SJCRH30 (cell line): ENCODE results near the gene MCF2L. TPM values are rescaled to one million over a fixed set of nuclear protein-coding genes. Genes with fewer than 3 reads are reported as not detected.

ENCODE experiments used
- DNase-seq, 2 experiments: peaks; one replicate each; pipeline ENCODE4 v3.0.0-alpha.2; 2015 to 2020
- H3K27ac ChIP-seq: fragments of 250-450 bp; sonication (Bioruptor Pico); 2 replicates; pipeline ENCODE4 v1.5.1; 2020; ENCODE audit warnings: mild to moderate bottlenecking, moderate library complexity
- H3K27me3 ChIP-seq: fragments of 250-450 bp; sonication (Bioruptor Pico); 2 replicates; pipeline ENCODE4 v1.5.1; 2020; ENCODE audit warnings: mild to moderate bottlenecking, moderate library complexity
- H3K36me3 ChIP-seq: fragments of 250-450 bp; sonication (Bioruptor Pico); 2 replicates; pipeline ENCODE4 v1.5.1; 2020; ENCODE audit warnings: mild to moderate bottlenecking, moderate library complexity
- H3K4me1 ChIP-seq: fragments of 250-450 bp; sonication (Bioruptor Pico); 2 replicates; pipeline ENCODE4 v1.5.1; 2020; ENCODE audit warnings: mild to moderate bottlenecking, moderate library complexity
- H3K4me3 ChIP-seq: fragments of 250-450 bp; sonication (Bioruptor Pico); 2 replicates; pipeline ENCODE4 v1.5.1; 2020; ENCODE audit warnings: mild to moderate bottlenecking, moderate library complexity
- H3K9me3 ChIP-seq: fragments of 250-450 bp; sonication (Bioruptor Pico); replicated peaks from 2 replicates; pipeline ENCODE4 v1.5.1; 2020; ENCODE audit warnings: mild to moderate bottlenecking, moderate library complexity
- total RNA-seq: library from RNA; depleted of rRNA; stranded (reverse); fragments of >200 nt; shearing (Covaris generic); gene quantifications from 2 replicates; pipeline ENCODE4 v1.2.3, GENCODE V29; 2014; rRNA removed

The MCF2L gene, protein sequence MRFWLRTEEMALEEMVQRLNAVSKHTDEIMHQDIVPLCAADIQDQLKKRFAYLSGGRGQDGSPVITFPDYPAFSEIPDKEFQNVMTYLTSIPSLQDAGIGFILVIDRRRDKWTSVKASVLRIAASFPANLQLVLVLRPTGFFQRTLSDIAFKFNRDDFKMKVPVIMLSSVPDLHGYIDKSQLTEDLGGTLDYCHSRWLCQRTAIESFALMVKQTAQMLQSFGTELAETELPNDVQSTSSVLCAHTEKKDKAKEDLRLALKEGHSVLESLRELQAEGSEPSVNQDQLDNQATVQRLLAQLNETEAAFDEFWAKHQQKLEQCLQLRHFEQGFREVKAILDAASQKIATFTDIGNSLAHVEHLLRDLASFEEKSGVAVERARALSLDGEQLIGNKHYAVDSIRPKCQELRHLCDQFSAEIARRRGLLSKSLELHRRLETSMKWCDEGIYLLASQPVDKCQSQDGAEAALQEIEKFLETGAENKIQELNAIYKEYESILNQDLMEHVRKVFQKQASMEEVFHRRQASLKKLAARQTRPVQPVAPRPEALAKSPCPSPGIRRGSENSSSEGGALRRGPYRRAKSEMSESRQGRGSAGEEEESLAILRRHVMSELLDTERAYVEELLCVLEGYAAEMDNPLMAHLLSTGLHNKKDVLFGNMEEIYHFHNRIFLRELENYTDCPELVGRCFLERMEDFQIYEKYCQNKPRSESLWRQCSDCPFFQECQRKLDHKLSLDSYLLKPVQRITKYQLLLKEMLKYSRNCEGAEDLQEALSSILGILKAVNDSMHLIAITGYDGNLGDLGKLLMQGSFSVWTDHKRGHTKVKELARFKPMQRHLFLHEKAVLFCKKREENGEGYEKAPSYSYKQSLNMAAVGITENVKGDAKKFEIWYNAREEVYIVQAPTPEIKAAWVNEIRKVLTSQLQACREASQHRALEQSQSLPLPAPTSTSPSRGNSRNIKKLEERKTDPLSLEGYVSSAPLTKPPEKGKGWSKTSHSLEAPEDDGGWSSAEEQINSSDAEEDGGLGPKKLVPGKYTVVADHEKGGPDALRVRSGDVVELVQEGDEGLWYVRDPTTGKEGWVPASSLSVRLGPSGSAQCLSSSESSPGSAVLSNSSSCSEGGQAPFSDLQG
- total RNA-seq, result 4.4 and 4.6 TPM in 2 replicates

DNA sequence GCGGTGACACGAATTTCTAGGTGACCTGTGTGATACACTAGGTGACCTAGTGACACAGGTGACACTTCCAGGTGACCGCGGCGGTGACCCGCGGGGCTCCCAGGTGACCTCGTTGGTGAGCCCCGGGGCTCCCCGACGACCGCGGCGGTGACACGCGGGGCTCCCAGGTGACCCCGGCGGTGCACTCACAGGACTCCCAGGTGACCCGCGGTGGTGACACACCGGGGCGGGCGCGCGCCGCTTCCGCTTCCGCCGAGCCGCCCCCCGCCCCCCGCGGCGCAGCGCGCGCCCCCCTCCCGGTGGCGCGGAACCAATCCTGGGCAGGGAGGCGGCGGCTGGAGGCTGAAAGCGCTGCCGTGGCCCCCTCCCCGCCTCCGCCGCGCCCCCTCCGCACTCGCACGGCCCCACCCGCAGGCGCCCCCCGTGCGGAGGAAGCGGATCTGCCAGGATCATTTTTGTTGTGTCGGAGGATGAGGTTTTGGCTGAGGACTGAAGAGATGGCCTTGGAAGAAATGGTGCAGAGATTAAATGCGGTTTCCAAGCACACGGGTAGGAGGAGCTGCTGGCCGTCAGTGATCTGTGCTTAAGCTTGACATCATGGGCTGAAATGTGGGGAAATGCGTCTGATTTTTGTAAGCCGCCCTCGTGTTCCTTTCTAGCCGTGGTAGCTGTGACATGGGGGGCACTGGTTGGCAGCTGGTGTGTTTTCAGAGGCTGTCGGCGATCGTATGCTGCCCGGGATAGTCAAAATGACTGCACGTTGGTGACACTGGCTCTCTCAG, at the start of gene MCF2L:
MCF2L (plus strand) TSS at position 305 of the 782 bp plus-strand sequence; CDS start at position 471, 166 bp downstream.
- H3K9me3 ChIP-seq, result no peaks in the 10 kb centered on the region; the same call in 1 of the 2 replicates
- no peak within 1 kb of the TSS for H3K27ac ChIP-seq
- peak in 1 of 2 experiments; percentile 46 for DNase-seq
- peaks cover 12% of the 10 kb centered on the region; the same call in 1 of the 2 replicates for H3K4me1 ChIP-seq
- H3K36me3 ChIP-seq, result no peaks in the 10 kb centered on the region
- H3K27me3 ChIP-seq, result peaks cover 12% of the 10 kb centered on the region
- peak within 1 kb of the TSS; percentile 46 for H3K4me3 ChIP-seq

DNA sequence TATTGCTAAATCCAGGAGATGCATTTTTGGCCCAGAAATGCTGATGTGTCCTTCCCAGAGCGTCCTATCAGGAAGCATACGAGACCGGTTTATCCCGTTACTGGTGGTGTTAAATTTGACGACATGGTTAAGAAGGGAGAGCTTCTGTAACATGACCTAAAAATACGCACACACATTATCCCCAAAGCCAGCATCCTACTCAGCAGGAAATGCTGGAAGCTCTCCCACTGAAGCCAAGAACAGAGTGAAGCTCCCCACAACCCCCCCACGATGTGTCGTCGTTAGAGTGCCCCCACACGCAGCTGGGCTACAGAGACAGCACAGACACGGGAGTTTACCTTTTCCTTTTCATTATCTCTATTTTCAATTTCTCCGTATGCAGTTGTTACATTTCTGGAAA, 45.1 kb upstream of the MCF2L start:
- Histone ChIP-seq H3K27ac (no peak overlapping the region), H3K9me3 (no peaks in the 10 kb centered on the region), H3K36me3 (no peaks in the 10 kb centered on the region), H3K4me1 (no peaks in the 10 kb centered on the region; the same call in 1 of the 2 replicates), H3K27me3 (peaks cover 4% of the 10 kb centered on the region; the same call in 1 of the 2 replicates), H3K4me3 (no peak overlapping the region)
- DNase-seq, result no peak

DNA sequence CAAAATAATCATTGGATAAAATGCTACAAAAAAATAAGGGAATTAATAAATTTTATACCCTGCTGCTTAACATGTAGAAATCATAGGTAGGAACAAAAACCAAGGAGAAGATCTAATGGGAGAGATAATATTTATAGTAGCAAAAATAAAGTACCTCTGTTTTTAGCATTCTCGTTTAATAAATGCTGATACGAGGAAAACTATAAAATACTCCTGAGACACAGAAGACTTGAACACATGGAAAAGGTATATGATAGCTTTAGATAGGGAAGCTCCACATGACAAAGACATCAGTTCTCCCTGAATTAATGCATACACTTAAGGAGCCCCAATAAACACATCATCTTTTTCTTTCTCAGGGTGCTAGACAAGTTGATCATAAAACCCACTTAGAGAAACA, 44.6 kb upstream of the MCF2L start:
- H3K4me3 ChIP-seq, result no peak overlapping the region

DNA sequence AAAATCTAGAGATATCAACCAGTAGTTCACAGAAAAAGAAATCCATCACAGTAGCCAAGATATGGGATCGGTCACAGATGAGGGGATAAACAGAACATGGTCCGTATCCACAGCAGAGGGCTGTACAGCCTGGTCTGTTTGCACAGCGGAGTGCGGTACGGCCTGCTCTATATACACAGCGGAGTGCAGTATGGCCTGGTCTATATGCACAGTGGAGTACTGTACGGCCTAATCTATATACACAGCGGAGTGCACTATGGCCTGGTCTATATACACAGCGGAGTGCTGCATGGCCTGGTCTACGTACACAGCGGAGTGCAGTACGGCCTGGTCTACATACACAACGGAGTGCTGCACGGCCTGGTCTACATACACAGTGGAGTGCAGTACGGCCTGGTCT, 43.0 kb upstream of the MCF2L start:
- Histone ChIP-seq H3K36me3 (no peaks in the 10 kb centered on the region), H3K4me3 (no peak overlapping the region), H3K27me3 (peaks cover 4% of the 10 kb centered on the region; the same call in 1 of the 2 replicates), H3K4me1 (peaks cover 10% of the 10 kb centered on the region), H3K27ac (no peak overlapping the region), H3K9me3 (no peaks in the 10 kb centered on the region)
- no peak for DNase-seq

More for the DNA sequence above, 44.6 kb upstream of the MCF2L start:
- Histone ChIP-seq H3K27me3 (peaks cover 4% of the 10 kb centered on the region; the same call in 1 of the 2 replicates), H3K27ac (no peak overlapping the region), H3K9me3 (no peaks in the 10 kb centered on the region), H3K4me1 (peaks cover 3% of the 10 kb centered on the region), H3K36me3 (no peaks in the 10 kb centered on the region)
- no peak for DNase-seq

DNA sequence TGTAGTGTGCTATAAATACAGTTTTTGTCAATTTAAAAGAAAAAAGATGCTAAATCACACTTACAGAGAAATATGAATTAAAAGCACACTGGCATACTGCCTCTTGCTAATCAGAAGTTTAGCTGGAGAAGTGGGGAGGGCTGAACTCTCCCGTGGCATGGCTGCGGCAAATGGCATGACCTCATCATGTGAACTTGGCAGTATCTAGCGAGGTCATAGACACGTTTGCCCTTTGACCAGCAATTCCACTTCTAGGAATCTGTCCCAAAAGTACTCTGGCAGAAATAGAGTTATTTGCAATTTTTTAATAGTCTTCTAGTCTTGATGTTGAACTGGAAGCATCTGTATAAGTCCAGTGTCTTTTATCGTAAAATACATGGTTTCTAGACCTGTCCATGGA, 42.0 kb upstream of the MCF2L start:
- Histone ChIP-seq H3K27me3 (peaks cover 4% of the 10 kb centered on the region; the same call in 1 of the 2 replicates), H3K9me3 (no peaks in the 10 kb centered on the region), H3K27ac (no peak overlapping the region), H3K4me1 (peaks cover 19% of the 10 kb centered on the region), H3K4me3 (no peak overlapping the region), H3K36me3 (no peaks in the 10 kb centered on the region)
- no peak for DNase-seq

DNA sequence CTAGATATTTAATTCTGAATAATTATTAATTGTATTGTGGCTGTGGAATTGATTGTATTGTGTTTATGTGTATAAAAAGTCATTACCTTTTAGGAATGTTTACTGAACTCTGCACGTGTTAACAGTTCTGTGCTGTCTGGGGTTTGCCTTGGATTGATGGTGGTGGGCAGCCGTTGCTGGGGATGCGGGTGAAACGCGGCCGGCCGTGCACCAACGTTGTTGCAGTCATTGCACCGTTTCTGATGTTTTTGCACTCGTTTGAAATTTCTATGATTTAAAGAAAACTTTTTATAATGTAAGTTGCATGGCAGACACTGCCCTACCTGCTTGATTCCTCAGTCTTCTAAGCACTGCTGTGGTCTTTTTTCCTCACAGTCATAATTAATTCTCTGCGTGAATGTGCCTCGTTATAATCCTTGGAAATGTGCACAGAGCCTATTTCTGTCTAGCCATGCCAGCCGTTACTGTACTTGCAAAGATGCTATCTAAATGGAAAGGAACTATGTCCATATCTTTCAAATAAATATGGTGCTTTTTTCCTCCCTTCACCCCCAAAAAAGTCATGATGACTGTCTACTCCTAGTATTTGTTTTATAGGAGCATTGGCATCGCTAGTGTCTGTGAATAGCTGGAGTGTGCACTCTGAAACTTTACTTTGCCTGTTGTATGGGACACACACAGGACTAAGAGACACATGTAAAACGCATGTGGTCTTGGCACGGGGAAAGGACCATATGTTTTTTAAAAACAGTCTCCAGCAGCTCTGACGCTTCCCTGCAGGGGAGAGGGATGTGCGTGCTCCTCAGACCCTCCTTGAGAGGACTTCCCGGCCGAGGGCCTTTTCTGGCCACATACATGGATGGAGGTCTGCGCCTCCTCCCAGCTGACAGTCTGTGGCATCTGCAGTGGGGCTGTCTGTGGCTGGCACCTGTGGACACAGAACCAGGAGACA, 40.7 kb upstream of the MCF2L start:
- Histone ChIP-seq H3K9me3 (no peaks in the 10 kb centered on the region), H3K27me3 (peaks cover 4% of the 10 kb centered on the region; the same call in 1 of the 2 replicates), H3K4me1 (peaks cover 19% of the 10 kb centered on the region), H3K4me3 (no peak overlapping the region), H3K27ac (no peak overlapping the region), H3K36me3 (no peaks in the 10 kb centered on the region)
- DNase-seq, result no peak

DNA sequence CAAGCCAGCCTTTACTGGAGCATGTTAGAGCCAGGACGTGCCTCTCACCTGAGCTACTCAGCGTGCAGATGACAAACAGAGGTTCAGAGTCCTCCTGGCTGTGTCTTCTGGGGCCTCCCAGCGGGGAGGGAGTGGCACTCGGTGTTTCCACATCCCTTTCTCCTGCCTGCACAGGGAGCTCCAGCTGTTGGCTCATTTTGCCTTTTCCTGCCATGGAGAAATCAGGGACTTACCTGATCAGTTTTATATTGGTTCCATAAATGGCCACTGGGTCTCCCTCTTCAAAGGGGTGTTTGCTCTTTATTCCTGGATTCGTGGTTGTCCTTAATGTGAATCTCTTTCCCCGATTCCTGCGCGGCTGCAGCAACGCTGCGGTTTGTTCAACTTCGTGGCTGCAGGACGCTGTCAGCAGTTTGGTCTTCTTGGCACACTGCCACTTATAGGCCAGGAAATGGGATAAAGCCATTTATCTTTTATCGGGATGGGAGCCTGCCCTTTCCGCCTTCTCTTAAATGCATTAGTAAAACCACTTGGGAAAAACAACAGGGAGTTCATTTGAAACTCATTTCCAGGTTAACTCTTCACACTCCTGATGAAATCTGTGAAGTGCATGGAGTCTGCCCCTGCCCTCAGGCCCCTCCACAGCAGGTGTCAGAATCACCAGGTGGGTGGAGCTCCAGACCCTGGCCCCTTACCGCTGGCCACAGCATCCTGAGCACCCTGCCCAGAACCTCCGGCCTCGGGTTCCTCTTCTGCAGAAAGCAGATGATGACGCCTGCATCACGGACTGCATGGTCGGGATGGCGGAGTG, 39.8 kb upstream of the MCF2L start:
- no peak overlapping the region for H3K4me3 ChIP-seq
- peaks cover 19% of the 10 kb centered on the region for H3K4me1 ChIP-seq
- H3K27me3 ChIP-seq, result peaks cover 4% of the 10 kb centered on the region; the same call in 1 of the 2 replicates
- H3K9me3 ChIP-seq, result no peaks in the 10 kb centered on the region
- no peak overlapping the region for H3K27ac ChIP-seq
- DNase-seq, result peak; percentile 36 to 51
- no peaks in the 10 kb centered on the region for H3K36me3 ChIP-seq

DNA sequence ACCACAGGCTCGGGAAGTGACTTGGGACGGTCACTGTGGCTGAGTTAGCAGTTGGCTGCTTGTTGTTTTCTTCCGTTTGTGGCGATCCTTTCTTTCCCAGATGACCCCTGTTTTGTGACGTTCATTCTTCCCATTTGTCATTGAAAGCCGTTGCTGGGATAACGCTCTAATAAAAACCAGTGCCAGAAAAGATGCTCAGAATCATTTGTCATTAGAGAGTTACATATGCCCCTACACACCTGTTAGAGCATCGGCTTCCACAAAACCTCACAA, 39.3 kb upstream of the MCF2L start:
- Histone ChIP-seq H3K4me1 (peaks cover 19% of the 10 kb centered on the region), H3K27ac (no peak overlapping the region), H3K36me3 (no peaks in the 10 kb centered on the region), H3K27me3 (peaks cover 4% of the 10 kb centered on the region; the same call in 1 of the 2 replicates), H3K9me3 (no peaks in the 10 kb centered on the region), H3K4me3 (no peak overlapping the region)
- DNase-seq, result no peak

DNA sequence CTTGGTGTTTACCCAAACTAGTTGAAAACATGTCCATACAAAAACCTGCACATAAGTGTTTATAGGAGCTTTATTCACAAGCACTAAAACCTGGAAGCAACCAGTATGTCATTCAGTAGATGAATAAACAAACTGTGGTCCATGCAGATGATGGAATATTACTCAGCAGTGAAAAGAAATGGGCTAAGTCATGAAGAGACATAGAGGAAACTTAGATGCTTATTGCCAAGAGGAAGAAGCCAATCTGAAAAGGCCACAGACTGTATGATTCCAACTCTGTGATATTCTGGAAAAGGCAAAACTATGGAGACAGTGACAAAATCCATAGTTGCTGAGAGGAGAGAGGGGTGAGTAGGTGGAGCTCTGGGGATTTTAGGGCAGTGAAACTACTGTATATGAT, 38.8 kb upstream of the MCF2L start:
- Histone ChIP-seq H3K36me3 (no peaks in the 10 kb centered on the region), H3K4me1 (peaks cover 19% of the 10 kb centered on the region), H3K4me3 (no peak overlapping the region), H3K9me3 (no peaks in the 10 kb centered on the region), H3K27ac (no peak overlapping the region), H3K27me3 (peaks cover 4% of the 10 kb centered on the region; the same call in 1 of the 2 replicates)
- DNase-seq, result no peak

DNA sequence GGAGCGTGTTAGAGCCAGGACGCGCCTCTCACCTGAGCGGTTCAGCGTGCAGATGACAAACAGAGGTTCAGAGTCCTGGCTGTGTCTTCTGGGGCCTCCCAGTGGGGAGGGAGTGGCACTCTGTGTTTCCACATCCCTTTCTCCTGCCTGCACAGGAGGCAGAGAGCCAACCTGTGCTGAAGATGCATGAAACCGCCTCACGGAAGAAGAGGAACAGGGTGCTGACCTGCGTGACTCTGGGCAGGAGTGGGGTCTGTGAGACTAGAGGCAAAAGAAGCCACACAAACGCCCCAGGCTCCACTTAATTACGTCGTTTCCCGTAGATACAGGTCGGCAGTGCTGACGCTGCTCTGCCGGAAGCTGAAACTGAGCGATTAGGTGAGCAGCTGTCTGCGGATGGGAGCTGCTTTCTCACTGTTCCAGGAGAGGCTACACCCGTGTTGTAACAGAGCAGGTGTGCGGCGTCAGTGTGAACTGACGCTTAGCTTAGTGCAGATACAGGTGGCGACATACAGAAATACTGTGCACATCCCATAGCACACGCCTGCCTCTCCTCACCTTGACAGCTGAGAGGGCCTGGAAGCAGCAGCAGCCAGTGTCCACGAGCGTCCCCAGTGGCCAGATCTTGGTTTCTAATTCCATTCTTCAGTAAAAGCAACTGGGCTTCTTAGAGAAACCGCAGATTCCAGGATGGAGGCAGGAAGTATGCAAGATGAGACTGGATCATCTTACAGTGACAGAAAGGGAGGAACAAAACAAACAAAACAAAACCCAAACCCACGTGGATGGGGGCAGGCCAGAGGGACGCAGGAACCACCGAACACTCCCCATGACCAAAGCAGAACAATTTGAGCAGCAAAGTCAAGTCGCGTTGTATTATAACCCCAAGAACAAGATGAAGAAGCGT, 37.7 kb upstream of the MCF2L start:
- DNase-seq, result peak; percentile 63 to 82
- no peak overlapping the region for H3K27ac ChIP-seq
- peaks cover 4% of the 10 kb centered on the region; the same call in 1 of the 2 replicates for H3K27me3 ChIP-seq
- no peaks in the 10 kb centered on the region for H3K36me3 ChIP-seq
- no peak overlapping the region for H3K4me3 ChIP-seq
- H3K4me1 ChIP-seq, result peaks cover 19% of the 10 kb centered on the region
- no peaks in the 10 kb centered on the region for H3K9me3 ChIP-seq

DNA sequence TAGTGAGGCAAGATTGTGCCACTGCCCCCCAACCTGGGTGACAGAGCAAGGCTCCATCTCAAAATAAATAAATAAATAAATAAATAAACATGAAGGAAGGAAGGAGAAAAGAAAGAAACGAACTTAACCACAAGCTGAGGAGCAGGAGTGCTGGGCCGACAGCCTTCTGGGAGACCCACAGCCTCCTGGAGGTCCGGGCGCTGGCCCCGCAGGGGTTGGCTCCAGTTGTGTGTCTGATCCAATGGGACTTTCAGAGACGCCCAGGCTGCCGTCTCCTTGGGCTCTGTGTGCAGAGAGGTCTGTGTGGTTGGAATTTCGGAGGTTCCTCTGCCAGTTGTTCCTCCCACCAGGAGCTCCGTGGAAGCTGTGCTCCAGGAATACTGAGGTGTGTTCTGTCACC, 36.0 kb upstream of the MCF2L start:
- no peak for DNase-seq
- Histone ChIP-seq H3K4me1 (peaks cover 19% of the 10 kb centered on the region), H3K27me3 (peaks cover 4% of the 10 kb centered on the region; the same call in 1 of the 2 replicates), H3K9me3 (no peaks in the 10 kb centered on the region), H3K4me3 (no peak overlapping the region), H3K27ac (no peak overlapping the region), H3K36me3 (no peaks in the 10 kb centered on the region)

DNA sequence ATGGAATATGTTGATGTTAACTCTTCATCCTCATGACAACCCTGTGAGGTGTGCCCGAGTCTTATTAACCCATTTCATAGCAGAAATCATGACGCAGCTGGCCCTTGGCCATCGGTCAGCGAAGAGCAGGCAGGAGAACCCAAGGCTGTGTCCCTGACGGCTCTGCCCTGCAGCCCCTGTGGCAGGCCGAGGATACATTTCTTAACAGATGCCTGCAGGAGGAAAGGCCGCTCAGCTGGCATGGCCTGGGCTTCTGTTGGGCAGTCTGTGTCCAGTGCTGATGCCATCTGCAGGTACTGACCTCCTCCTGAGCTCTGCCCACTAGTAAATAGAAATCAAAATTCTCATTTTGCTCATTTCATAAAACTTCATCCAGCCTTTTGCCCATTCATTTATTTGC, 35.4 kb upstream of the MCF2L start:
- peaks cover 19% of the 10 kb centered on the region for H3K4me1 ChIP-seq
- no peaks in the 10 kb centered on the region; the same call in 1 of the 2 replicates for H3K27me3 ChIP-seq
- DNase-seq, result no peak
- H3K27ac ChIP-seq, result no peak overlapping the region
- H3K4me3 ChIP-seq, result no peak overlapping the region
- no peaks in the 10 kb centered on the region for H3K36me3 ChIP-seq
- no peaks in the 10 kb centered on the region for H3K9me3 ChIP-seq
